BLaER1 treated with 17β-estradiol and CSF1 and Interleukin-3, amounts not matched to agents 10 nM and 100 nM (cell line): ENCODE results near the gene DDX54.

Source experiments
- H3K27ac ChIP-seq, 11 experiments: shearing (Covaris generic); formaldehyde crosslinking; 2 replicates each; pipeline ENCODE4 v1.8.1; 2022
- H3K27me3 ChIP-seq, 11 experiments: shearing (Covaris generic); formaldehyde crosslinking; 2 replicates each; pipeline ENCODE4 v1.8.1; 2022
- H3K36me3 ChIP-seq, 11 experiments: shearing (Covaris generic); formaldehyde crosslinking; 2 replicates each; pipeline ENCODE4 v1.8.1; 2022
- H3K4me1 ChIP-seq, 10 experiments: shearing (Covaris generic); formaldehyde crosslinking; 2 replicates each; pipeline ENCODE4 v1.8.1; 2022
- H3K4me2 ChIP-seq, 11 experiments: shearing (Covaris generic); formaldehyde crosslinking; 2 replicates each; pipeline ENCODE4 v1.8.1; 2022
- H3K4me3 ChIP-seq, 10 experiments: shearing (Covaris generic); formaldehyde crosslinking; 2 replicates each; pipeline ENCODE4 v1.8.1; 2022
- H3K9ac ChIP-seq, 11 experiments: shearing (Covaris generic); formaldehyde crosslinking; 2 replicates each; pipeline ENCODE4 v1.8.1; 2022
- H3K9me3 ChIP-seq, 11 experiments: shearing (Covaris generic); formaldehyde crosslinking; replicated peaks in 1 of 11; 2 replicates each; pipeline ENCODE4 v1.8.1; 2022
- H4K20me1 ChIP-seq, 11 experiments: shearing (Covaris generic); formaldehyde crosslinking; 2 replicates each; pipeline ENCODE4 v1.8.1; 2022
- Cebpa-rat ChIP-seq, 11 experiments: shearing (Covaris generic); IDR thresholded peaks; 2 replicates each; pipeline ENCODE4 v1.8.1; 2022

DDX54 gene

GRCh38 chr12:113112043-113112899 is 73.0 kb downstream of the DDX54 start:
- H3K27me3 ChIP-seq, result no peaks in the 10 kb centered on the region
- no peak for TF ChIP-seq Cebpa-rat (IDR thresholded peaks at IDR 0.05)
- no peak overlapping the region for H3K9ac ChIP-seq

GRCh38 chr12:113111247-113111646 is 74.0 kb downstream of the DDX54 start:
- TF ChIP-seq Cebpa-rat (IDR thresholded peaks at IDR 0.05), result no peak
- H3K9me3 ChIP-seq, result no peaks in the 10 kb centered on the region
- no peak overlapping the region for H3K9ac ChIP-seq
- H4K20me1 ChIP-seq, result 0 out of 22 replicates have a peak, but pooled peaks cover 0 to 5% (median 0%) of the 10 kb centered on the region in 11 experiments
- H3K4me2 ChIP-seq, result no peak overlapping the region
- H3K4me3 ChIP-seq, result no peak overlapping the region
- H3K36me3 ChIP-seq, result peaks cover 0 to 85% (median 7%) of the 10 kb centered on the region in 11 experiments; a peak in 10 of 22 replicates
- no peak overlapping the region for H3K27ac ChIP-seq
- no peaks in the 10 kb centered on the region for H3K27me3 ChIP-seq
- H3K4me1 ChIP-seq, result peaks cover 0 to 7% (median 0%) of the 10 kb centered on the region in 10 experiments; a peak in 1 of 20 replicates

More at GRCh38 chr12:113112043-113112899, 73.0 kb downstream of the DDX54 start:
- Histone ChIP-seq H3K4me3 (no peak overlapping the region), H3K36me3 (peaks cover 0 to 82% (median 4%) of the 10 kb centered on the region in 11 experiments; a peak in 9 of 22 replicates), H3K9me3 (no peaks in the 10 kb centered on the region), H3K4me2 (no peak overlapping the region), H4K20me1 (peaks cover 0 to 5% (median 0%) of the 10 kb centered on the region in 11 experiments; a peak in 1 of 22 replicates), H3K27ac (no peak overlapping the region), H3K4me1 (0 out of 20 replicates have a peak, but pooled peaks cover 0 to 7% (median 0%) of the 10 kb centered on the region in 10 experiments)

DNA sequence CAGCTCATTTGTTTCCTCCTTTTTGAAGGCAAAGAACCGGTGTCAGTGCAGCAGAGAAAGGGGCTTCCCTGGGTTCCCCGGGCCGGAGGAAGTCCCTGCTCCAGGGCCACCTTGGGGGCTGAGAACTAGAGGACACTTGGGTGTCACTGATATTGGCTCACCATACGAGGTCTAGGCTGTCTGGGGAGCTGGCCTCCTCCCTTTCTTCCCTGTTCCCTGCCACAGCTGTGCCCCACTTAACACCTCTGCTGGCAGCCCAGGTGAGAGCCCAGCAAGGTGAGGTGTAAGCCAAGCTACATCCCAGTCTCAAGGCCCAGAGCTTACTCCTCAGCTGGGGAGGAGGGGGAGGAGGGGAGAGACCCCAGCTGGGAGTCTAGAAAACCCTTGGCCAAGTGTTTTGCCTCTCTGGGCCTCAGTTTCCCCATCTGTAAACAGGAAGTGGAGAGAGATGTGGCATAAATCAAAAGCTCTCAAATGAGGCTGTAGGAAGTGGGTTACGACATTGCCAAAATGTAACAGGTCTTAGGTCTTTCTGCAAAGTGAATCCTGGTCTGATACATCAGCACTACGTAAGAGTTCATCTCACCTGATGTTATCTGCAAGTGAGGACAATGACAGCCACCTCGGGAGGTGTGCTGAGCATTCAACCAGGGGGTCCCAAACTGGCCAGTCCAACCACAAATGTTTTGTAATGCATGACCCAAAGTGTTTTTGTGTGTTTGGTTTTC is 75.2 kb downstream of the DDX54 start:
- H3K4me3 ChIP-seq, result no peak overlapping the region
- TF ChIP-seq Cebpa-rat (IDR thresholded peaks at IDR 0.05), result no peak
- 0 out of 22 replicates have a peak, but pooled peaks cover 0 to 5% (median 0%) of the 10 kb centered on the region in 11 experiments for H4K20me1 ChIP-seq
- H3K27me3 ChIP-seq, result no peaks in the 10 kb centered on the region
- H3K36me3 ChIP-seq, result peaks cover 0 to 85% (median 17%) of the 10 kb centered on the region in 11 experiments; a peak in 11 of 22 replicates
- H3K27ac ChIP-seq, result no peak overlapping the region
- no peak overlapping the region; a peak in 1 of 22 replicates for H3K9ac ChIP-seq
- peaks cover 0 to 7% (median 0%) of the 10 kb centered on the region in 10 experiments; a peak in 1 of 20 replicates for H3K4me1 ChIP-seq
- H3K9me3 ChIP-seq, result no peaks in the 10 kb centered on the region
- H3K4me2 ChIP-seq, result no peak overlapping the region

- Histone ChIP-seq H3K4me3 (no peak overlapping the region), H3K36me3 (peaks cover 0 to 82% (median 12%) of the 10 kb centered on the region in 11 experiments; a peak in 11 of 22 replicates), H3K4me2 (no peak overlapping the region)
Observed at GRCh38 chr12:113109360-113109759, 75.9 kb downstream of the DDX54 start.

DNA sequence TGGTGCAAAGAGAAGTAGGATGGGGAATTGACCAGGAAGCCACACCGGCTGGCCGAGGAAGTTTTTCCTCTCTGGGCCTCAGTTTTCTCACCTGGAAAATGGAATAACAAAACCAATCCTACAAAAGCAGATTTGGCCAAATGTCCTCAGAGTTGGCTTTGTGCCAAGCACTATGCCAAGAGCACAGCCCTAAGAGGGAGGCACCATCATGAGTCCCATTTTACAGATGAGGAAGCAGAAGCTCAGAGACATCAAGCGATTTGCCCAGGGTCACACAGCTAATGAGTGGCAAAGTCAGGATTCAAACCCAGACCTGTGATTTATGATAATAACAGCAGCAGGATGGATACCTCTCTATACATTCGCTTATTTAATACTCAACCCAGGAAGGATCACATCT is 77.0 kb downstream of the DDX54 start:
- H3K27ac ChIP-seq, result no peak overlapping the region
- no peaks in the 10 kb centered on the region for H3K27me3 ChIP-seq
- H4K20me1 ChIP-seq, result 0 out of 22 replicates have a peak, but pooled peaks cover 0 to 5% (median 0%) of the 10 kb centered on the region in 11 experiments
- no peaks in the 10 kb centered on the region for H3K9me3 ChIP-seq
- TF ChIP-seq Cebpa-rat (IDR thresholded peaks at IDR 0.05), result no peak
- H3K36me3 ChIP-seq, result peaks cover 0 to 82% (median 12%) of the 10 kb centered on the region in 11 experiments; a peak in 10 of 22 replicates
- H3K9ac ChIP-seq, result no peak overlapping the region
- no peak overlapping the region for H3K4me2 ChIP-seq
- peaks cover 0 to 7% (median 0%) of the 10 kb centered on the region in 10 experiments; a peak in 1 of 20 replicates for H3K4me1 ChIP-seq
- no peak overlapping the region for H3K4me3 ChIP-seq

More at GRCh38 chr12:113109360-113109759, 75.9 kb downstream of the DDX54 start:
- no peak overlapping the region; a peak in 1 of 22 replicates for H3K9ac ChIP-seq
- no peaks in the 10 kb centered on the region for H3K9me3 ChIP-seq
- H4K20me1 ChIP-seq, result 0 out of 22 replicates have a peak, but pooled peaks cover 0 to 5% (median 0%) of the 10 kb centered on the region in 11 experiments
- H3K27me3 ChIP-seq, result no peaks in the 10 kb centered on the region
- TF ChIP-seq Cebpa-rat (IDR thresholded peaks at IDR 0.05), result no peak
- H3K27ac ChIP-seq, result no peak overlapping the region
- H3K4me1 ChIP-seq, result peaks cover 0 to 7% (median 0%) of the 10 kb centered on the region in 10 experiments; a peak in 1 of 20 replicates
